22Rv1 (cell line): ENCODE results near the gene DNAH2.

Experiments used
- CTCF ChIP-seq: fragments of 450-650 bp; IDR thresholded peaks from 2 replicates; pipeline ENCODE4 v1.5.1; 2017; ENCODE audit warnings: mild to moderate bottlenecking
- ZFX ChIP-seq: fragments of 450-650 bp; IDR thresholded peaks from 2 replicates; pipeline ENCODE4 v1.6.1; 2017; ENCODE audit warnings: antibody characterized with exemption, borderline replicate concordance

GRCh38 chr17:7704601-7705268, 12.8 kb upstream of the DNAH2 start, which contains the start of gene EFNB3:
- TF ChIP-seq CTCF (no peak), ZFX (no peak)
